GM12865 (cell line): ENCODE measurements around the gene PIK3CG.
"Not testable (repeated sequence)": the region's sequence is repeated elsewhere in the genome, so short reads cannot be mapped to it uniquely, and the experiment has no call there.

Source experiments
- DNase-seq: peaks from one replicate; pipeline ENCODE4 v3.0.0; 2010; ENCODE audit warnings: low read depth
- H3K4me3 ChIP-seq: 2 replicates; pipeline ENCODE4 v1.5.1; 2011; ENCODE audit warnings: mild to moderate bottlenecking, low read depth, low read length, control low read depth
- CTCF ChIP-seq: IDR thresholded peaks from 2 replicates; pipeline ENCODE4 v1.5.1; 2011; ENCODE audit warnings: low read length, control low read depth, low read depth, inconsistent platforms; ENCODE audit not compliant: insufficient read depth; ENCODE audit errors: missing control alignments

PIK3CG gene

GRCh38 chr7:106888204-106888603, 23.1 kb downstream of the PIK3CG start:
- DNase-seq: no peak
- no peak overlapping the region for H3K4me3 ChIP-seq
- TF ChIP-seq CTCF: no peak

- H3K4me3 ChIP-seq: no peak overlapping the region
- TF ChIP-seq CTCF: no peak
Observed at GRCh38 chr7:106890952-106891351, 25.9 kb downstream of the PIK3CG start.

GRCh38 chr7:106891548-106892410, 26.7 kb downstream of the PIK3CG start:
- TF ChIP-seq CTCF: no peak
- no peak overlapping the region for H3K4me3 ChIP-seq
- peak; percentile 42 for DNase-seq

More at GRCh38 chr7:106890952-106891351, 25.9 kb downstream of the PIK3CG start:
- DNase-seq: no peak

- TF ChIP-seq CTCF: no peak
- no peak overlapping the region for H3K4me3 ChIP-seq
- DNase-seq: no peak
Observed at GRCh38 chr7:106893591-106893990, 28.5 kb downstream of the PIK3CG start.

- H3K4me3 ChIP-seq: no peak overlapping the region
- no peak for TF ChIP-seq CTCF
- DNase-seq: peak; percentile 76
Observed at GRCh38 chr7:106895246-106895864, 30.3 kb downstream of the PIK3CG start.

GRCh38 chr7:106896231-106896630, 31.1 kb downstream of the PIK3CG start:
- H3K4me3 ChIP-seq: no peak overlapping the region
- no peak for TF ChIP-seq CTCF
- DNase-seq: no peak

- not testable (repeated sequence) for DNase-seq, H3K4me3 ChIP-seq
Observed at GRCh38 chr7:106897553-106897952, 32.5 kb downstream of the PIK3CG start.

GRCh38 chr7:106898967-106899366, 33.9 kb downstream of the PIK3CG start:
- DNase-seq, H3K4me3 ChIP-seq: not testable (repeated sequence)
